ENCODE data around the gene TRIM56.

GRCh38 chr7:101075646-101076045, 9.6 kb upstream of the TRIM56 start:
- TF ChIP-seq, protein P1, sequence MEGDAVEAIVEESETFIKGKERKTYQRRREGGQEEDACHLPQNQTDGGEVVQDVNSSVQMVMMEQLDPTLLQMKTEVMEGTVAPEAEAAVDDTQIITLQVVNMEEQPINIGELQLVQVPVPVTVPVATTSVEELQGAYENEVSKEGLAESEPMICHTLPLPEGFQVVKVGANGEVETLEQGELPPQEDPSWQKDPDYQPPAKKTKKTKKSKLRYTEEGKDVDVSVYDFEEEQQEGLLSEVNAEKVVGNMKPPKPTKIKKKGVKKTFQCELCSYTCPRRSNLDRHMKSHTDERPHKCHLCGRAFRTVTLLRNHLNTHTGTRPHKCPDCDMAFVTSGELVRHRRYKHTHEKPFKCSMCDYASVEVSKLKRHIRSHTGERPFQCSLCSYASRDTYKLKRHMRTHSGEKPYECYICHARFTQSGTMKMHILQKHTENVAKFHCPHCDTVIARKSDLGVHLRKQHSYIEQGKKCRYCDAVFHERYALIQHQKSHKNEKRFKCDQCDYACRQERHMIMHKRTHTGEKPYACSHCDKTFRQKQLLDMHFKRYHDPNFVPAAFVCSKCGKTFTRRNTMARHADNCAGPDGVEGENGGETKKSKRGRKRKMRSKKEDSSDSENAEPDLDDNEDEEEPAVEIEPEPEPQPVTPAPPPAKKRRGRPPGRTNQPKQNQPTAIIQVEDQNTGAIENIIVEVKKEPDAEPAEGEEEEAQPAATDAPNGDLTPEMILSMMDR (IDR thresholded peaks at IDR 0.05 in 4 of 5, conservative IDR thresholded peaks at IDR 0.05 in 1 of 5), result no peak
- no peak for TF ChIP-seq POLR2A (IDR thresholded peaks at IDR 0.05)

Data from gastrocnemius medialis (tissue), 4 donors.